GM10266 (cell line): Measurements from ENCODE around the gene RGL1.

Experiments used
- DNase-seq: peaks from one replicate; pipeline ENCODE4 v3.0.0; 2012; ENCODE audit errors: extremely low spot score
- CTCF ChIP-seq: IDR thresholded peaks from 2 replicates; pipeline ENCODE4 v1.5.1; 2012; ENCODE audit warnings: mild to moderate bottlenecking, low read depth; ENCODE audit not compliant: control insufficient read depth, insufficient read depth; ENCODE audit errors: missing control alignments

RGL1 gene

GRCh38 chr1:183844806-183845205 lies 39.9 kb downstream of the RGL1 start:
- DNase-seq, result no peak
- no peak for TF ChIP-seq CTCF

- TF ChIP-seq CTCF, result no peak
- no peak for DNase-seq
These were observed 40.8 kb downstream of the RGL1 start for GRCh38 chr1:183845681-183846080.

GRCh38 chr1:183847641-183848040 lies 42.7 kb downstream of the RGL1 start:
- TF ChIP-seq CTCF, result no peak
- DNase-seq, result no peak

GRCh38 chr1:183850852-183851251 lies 45.9 kb downstream of the RGL1 start:
- TF ChIP-seq CTCF, result no peak

GRCh38 chr1:183859119-183859518 lies 54.2 kb downstream of the RGL1 start:
- no peak for DNase-seq
- no peak for TF ChIP-seq CTCF

More at GRCh38 chr1:183850852-183851251, 45.9 kb downstream of the RGL1 start:
- DNase-seq, result no peak

- TF ChIP-seq CTCF, result no peak
- DNase-seq, result no peak
These were observed 54.9 kb downstream of the RGL1 start for GRCh38 chr1:183859831-183860230.

- DNase-seq, result no peak
- TF ChIP-seq CTCF, result no peak
These were observed 58.0 kb downstream of the RGL1 start for GRCh38 chr1:183862967-183863366.
